ENCODE results near the gene C3orf80.
A peak's percentile ranks its signal among the peaks of the same experiment; 100 is the strongest.
"Not testable (repeated sequence)": the region's sequence is repeated elsewhere in the genome, so short reads cannot be mapped to it uniquely, and the experiment has no call there.

The C3orf80 gene

DNA sequence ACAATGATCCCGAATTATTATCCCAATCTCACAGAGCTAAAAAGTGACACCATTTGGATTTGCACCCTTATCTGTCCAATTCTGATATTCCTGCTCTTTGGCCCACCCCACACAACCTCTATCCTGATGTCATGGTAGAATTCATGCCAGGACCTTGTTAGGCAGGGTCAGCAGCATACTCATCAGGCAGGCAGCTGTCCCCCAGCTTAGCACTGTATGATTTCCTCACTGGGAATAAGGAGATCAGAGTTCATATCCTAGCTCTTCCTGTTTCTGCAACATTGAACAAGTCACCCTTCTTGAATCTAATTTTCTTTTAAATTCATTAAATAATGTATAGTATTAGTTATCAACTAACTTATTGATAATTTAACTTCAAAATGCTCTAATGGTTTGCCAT is 12.0 kb upstream of the C3orf80 start:
- H3K4me1 ChIP-seq (ENCODE audit: control insufficient read depth, insufficient read depth, low read length) = peaks cover 3% of the 10 kb centered on the region; the same call in 1 of the 2 replicates
- H3K9ac ChIP-seq (ENCODE audit: low read length) = no peak overlapping the region
- H3K4me3 ChIP-seq (ENCODE audit: low read depth, low read length) = no peak overlapping the region
- no peaks in the 10 kb centered on the region for H3K27me3 ChIP-seq (ENCODE audit: control insufficient read depth, insufficient read depth, low read length)
- no peak overlapping the region for H3K27ac ChIP-seq (ENCODE audit: low read depth, low read length)
- no peaks in the 10 kb centered on the region for H3K9me3 ChIP-seq (ENCODE audit: control insufficient read depth, insufficient read depth, low read depth, low read length)
- no peaks in the 10 kb centered on the region for H3K36me3 ChIP-seq (ENCODE audit: control insufficient read depth, insufficient read depth, low read length)

DNA sequence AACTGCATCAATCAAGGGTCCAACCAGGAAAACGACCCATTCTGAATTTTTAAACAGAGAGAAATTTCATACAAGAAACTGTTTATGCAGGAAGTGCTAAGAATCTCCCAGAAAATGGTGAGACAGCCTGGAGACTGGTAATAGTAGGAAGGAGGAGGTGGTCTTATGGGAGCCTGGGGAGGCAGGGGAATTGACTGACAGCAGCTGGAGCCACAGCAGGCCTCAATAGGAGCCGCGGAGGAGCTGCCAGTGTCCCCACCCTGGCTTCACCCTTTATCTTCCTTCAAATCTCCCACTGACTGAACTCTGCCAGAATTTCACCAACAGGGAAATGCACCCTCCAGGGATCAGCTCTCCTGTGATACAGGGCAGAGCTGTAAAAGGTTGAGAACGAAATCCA is 7.5 kb upstream of the C3orf80 start:
- Histone ChIP-seq H3K36me3 (ENCODE audit: control insufficient read depth, insufficient read depth, low read length) (no peaks in the 10 kb centered on the region), H3K9ac (ENCODE audit: low read length) (no peak overlapping the region), H3K4me1 (ENCODE audit: control insufficient read depth, insufficient read depth, low read length) (peaks cover 3% of the 10 kb centered on the region; the same call in 1 of the 2 replicates), H3K27ac (ENCODE audit: low read depth, low read length) (no peak overlapping the region), H3K4me3 (ENCODE audit: low read depth, low read length) (no peak overlapping the region), H3K9me3 (ENCODE audit: control insufficient read depth, insufficient read depth, low read depth, low read length) (no peaks in the 10 kb centered on the region), H3K27me3 (ENCODE audit: control insufficient read depth, insufficient read depth, low read length) (peaks cover 21% of the 10 kb centered on the region)

DNA sequence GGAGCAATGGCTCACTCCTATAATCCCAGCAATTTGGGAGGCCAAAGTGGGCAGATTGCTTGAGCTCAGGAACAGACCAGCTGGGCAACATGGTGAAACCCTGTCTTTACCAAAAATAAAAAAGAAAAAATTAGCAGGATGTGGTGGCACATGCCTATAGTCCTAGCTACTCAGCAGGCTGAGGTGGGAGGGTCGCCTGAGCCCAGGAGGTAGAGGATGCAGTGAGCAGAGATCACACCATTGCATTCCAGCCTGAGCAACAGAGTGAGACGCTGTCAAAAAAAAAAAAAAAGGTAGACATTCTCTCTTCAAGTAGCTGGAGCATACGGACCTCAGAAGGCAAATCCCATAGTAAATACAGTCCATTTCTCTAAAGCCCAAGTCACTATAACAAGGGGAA is 7.1 kb upstream of the C3orf80 start:
- H3K4me3 ChIP-seq (ENCODE audit: low read depth, low read length) = no peak overlapping the region
- H3K36me3 ChIP-seq (ENCODE audit: control insufficient read depth, insufficient read depth, low read length) = no peaks in the 10 kb centered on the region
- peaks cover 25% of the 10 kb centered on the region for H3K27me3 ChIP-seq (ENCODE audit: control insufficient read depth, insufficient read depth, low read length)
- peaks cover 3% of the 10 kb centered on the region; the same call in 1 of the 2 replicates for H3K4me1 ChIP-seq (ENCODE audit: control insufficient read depth, insufficient read depth, low read length)
- no peaks in the 10 kb centered on the region for H3K9me3 ChIP-seq (ENCODE audit: control insufficient read depth, insufficient read depth, low read depth, low read length)
- no peak overlapping the region for H3K27ac ChIP-seq (ENCODE audit: low read depth, low read length)
- H3K9ac ChIP-seq (ENCODE audit: low read length) = no peak overlapping the region

DNA sequence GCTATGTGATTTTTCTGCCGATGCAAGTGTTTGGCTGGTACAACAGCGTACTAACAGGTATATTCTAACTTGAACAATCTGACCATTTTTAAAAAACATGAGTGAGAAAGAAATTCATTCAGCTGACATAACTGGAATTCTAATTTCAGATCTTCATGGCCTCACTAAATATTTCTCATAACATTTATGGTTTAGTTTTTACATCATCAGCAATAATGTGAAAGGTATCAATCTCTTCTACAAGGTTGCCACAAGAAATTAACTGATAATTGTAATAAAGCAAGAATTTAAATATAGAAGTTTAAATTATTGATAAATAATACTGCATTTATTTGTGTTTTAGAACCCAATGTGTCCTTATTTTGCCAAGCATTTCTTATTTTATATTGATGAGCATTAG is 5.2 kb upstream of the C3orf80 start:
- no peaks in the 10 kb centered on the region for H3K9me3 ChIP-seq (ENCODE audit: control insufficient read depth, insufficient read depth, low read depth, low read length)
- H3K36me3 ChIP-seq (ENCODE audit: control insufficient read depth, insufficient read depth, low read length) = no peaks in the 10 kb centered on the region
- no peak overlapping the region for H3K4me3 ChIP-seq (ENCODE audit: low read depth, low read length)
- peaks cover 6% of the 10 kb centered on the region; the same call in 1 of the 2 replicates for H3K4me1 ChIP-seq (ENCODE audit: control insufficient read depth, insufficient read depth, low read length)
- H3K27ac ChIP-seq (ENCODE audit: low read depth, low read length) = no peak overlapping the region
- H3K27me3 ChIP-seq (ENCODE audit: control insufficient read depth, insufficient read depth, low read length) = peaks cover 44% of the 10 kb centered on the region
- no peak overlapping the region for H3K9ac ChIP-seq (ENCODE audit: low read length)

DNA sequence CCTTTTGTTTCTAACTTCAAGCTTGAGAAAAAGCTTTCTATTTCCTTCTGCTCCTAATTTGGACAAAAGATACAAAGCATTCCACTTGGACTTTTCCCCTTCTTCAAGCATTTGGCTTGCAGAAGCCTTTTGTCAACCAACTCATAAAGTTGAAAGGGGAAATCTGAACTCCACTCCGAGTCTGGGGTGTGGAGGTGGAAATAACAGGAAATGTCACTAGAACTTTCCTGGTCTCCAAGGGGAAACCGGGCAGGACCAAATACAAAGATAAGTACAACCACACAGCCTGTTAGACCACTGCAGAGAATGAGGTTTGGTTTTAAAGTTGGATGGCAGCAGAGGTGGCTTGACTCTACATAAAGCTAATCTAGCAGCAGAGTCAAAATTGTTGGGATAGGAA is 4.2 kb upstream of the C3orf80 start:
- Histone ChIP-seq H3K27ac (ENCODE audit: low read depth, low read length) (no peak overlapping the region), H3K36me3 (ENCODE audit: control insufficient read depth, insufficient read depth, low read length) (no peaks in the 10 kb centered on the region), H3K4me3 (ENCODE audit: low read depth, low read length) (no peak overlapping the region), H3K9me3 (ENCODE audit: control insufficient read depth, insufficient read depth, low read depth, low read length) (no peaks in the 10 kb centered on the region), H3K9ac (ENCODE audit: low read length) (no peak overlapping the region), H3K4me1 (ENCODE audit: control insufficient read depth, insufficient read depth, low read length) (peaks cover 6% of the 10 kb centered on the region; the same call in 1 of the 2 replicates), H3K27me3 (ENCODE audit: control insufficient read depth, insufficient read depth, low read length) (peaks cover 54% of the 10 kb centered on the region)

- Histone ChIP-seq H3K9ac (ENCODE audit: low read length) (no peak overlapping the region), H3K4me1 (ENCODE audit: control insufficient read depth, insufficient read depth, low read length) (peaks cover 9% of the 10 kb centered on the region), H3K36me3 (ENCODE audit: control insufficient read depth, insufficient read depth, low read length) (no peaks in the 10 kb centered on the region), H3K27me3 (ENCODE audit: control insufficient read depth, insufficient read depth, low read length) (peaks cover 85% of the 10 kb centered on the region), H3K4me3 (ENCODE audit: low read depth, low read length) (peak overlapping the region; percentile 65), H3K27ac (ENCODE audit: low read depth, low read length) (no peak overlapping the region), H3K9me3 (ENCODE audit: control insufficient read depth, insufficient read depth, low read depth, low read length) (no peaks in the 10 kb centered on the region)
Measured at GRCh38 chr3:160224256-160224655, 966 bp upstream of the C3orf80 start.

DNA sequence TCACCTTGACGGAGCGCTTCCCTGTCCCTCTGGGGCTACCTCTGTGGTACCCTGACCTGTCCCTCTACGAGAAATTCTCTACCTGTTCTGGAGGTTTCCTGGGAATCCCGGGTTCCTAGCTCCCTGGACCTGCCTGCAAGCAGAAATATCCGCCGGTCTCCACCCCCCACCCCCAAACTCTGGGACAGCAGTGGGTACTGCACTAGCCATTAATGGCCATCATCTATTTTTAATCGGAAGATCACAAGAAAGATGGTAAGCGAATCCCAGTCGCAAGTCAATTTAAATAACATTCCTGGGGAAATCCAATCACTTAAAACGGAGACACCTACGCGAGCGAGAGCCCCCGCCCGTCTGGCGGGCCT is 429 bp upstream of the C3orf80 start:
- Histone ChIP-seq H3K9ac (ENCODE audit: low read length) (no peak overlapping the region), H3K4me1 (ENCODE audit: control insufficient read depth, insufficient read depth, low read length) (peaks cover 9% of the 10 kb centered on the region), H3K4me3 (ENCODE audit: low read depth, low read length) (peak overlapping the region; percentile 65), H3K27ac (ENCODE audit: low read depth, low read length) (no peak overlapping the region), H3K36me3 (ENCODE audit: control insufficient read depth, insufficient read depth, low read length) (no peaks in the 10 kb centered on the region), H3K9me3 (ENCODE audit: control insufficient read depth, insufficient read depth, low read depth, low read length) (no peaks in the 10 kb centered on the region), H3K27me3 (ENCODE audit: control insufficient read depth, insufficient read depth, low read length) (peaks cover 89% of the 10 kb centered on the region)

DNA sequence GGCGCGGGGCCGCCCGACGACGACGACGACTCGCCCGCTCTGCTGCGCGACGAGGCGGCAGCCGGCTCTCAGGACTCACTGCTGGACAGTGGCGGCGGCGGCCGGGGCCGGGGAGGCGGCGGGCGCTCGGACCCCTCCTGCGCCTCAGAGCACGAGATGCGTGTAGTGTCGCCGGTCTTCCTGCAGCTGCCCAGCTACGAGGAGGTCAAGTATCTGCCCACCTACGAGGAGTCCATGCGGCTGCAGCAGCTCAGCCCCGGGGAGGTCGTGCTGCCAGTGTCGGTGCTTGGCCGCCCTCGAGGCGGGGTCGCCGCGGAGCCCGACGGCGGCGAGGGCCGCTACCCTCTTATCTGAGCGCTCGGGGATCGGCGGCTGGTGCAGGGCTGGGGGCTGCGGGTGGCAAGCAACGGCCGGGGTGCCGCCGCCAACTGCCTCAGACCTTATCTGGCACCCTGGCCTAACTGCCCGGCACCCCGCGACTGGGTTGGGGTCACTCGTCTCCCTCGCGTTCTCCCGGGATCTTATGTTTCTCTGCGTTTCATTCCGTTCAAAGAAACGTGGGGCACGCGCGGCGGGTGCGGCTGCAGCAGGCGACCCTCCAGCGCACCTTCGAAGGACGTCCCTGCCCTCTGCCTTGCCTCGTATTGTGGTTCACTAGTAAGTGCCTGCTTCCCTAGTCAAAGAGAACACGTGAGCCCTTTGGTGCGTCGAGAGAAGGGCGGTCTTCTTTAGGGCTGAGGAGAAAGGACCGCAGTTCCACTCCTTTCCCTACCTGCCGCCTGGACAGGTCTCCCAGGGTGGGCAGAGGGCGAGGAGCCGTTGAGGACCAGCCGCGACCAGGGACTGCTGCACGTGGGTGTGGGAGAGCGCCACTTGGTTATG is 1.0 kb downstream of the C3orf80 start:
- H3K4me1 ChIP-seq (ENCODE audit: control insufficient read depth, insufficient read depth, low read length) = peaks cover 9% of the 10 kb centered on the region
- H3K36me3 ChIP-seq (ENCODE audit: control insufficient read depth, insufficient read depth, low read length) = no peaks in the 10 kb centered on the region
- peak overlapping the region; percentile 65 for H3K4me3 ChIP-seq (ENCODE audit: low read depth, low read length)
- H3K9me3 ChIP-seq (ENCODE audit: control insufficient read depth, insufficient read depth, low read depth, low read length) = no peaks in the 10 kb centered on the region
- H3K9ac ChIP-seq (ENCODE audit: low read length) = no peak overlapping the region
- no peak overlapping the region for H3K27ac ChIP-seq (ENCODE audit: low read depth, low read length)
- H3K27me3 ChIP-seq (ENCODE audit: control insufficient read depth, insufficient read depth, low read length) = peaks cover 87% of the 10 kb centered on the region

GRCh38 chr3:160227419-160227818 is 2.2 kb downstream of the C3orf80 start:
- Histone ChIP-seq H3K27ac (ENCODE audit: low read depth, low read length) (no peak overlapping the region), H3K4me1 (ENCODE audit: control insufficient read depth, insufficient read depth, low read length) (peaks cover 9% of the 10 kb centered on the region), H3K9me3 (ENCODE audit: control insufficient read depth, insufficient read depth, low read depth, low read length) (no peaks in the 10 kb centered on the region), H3K9ac (ENCODE audit: low read length) (no peak overlapping the region), H3K4me3 (ENCODE audit: low read depth, low read length) (no peak overlapping the region), H3K36me3 (ENCODE audit: control insufficient read depth, insufficient read depth, low read length) (no peaks in the 10 kb centered on the region), H3K27me3 (ENCODE audit: control insufficient read depth, insufficient read depth, low read length) (peaks cover 81% of the 10 kb centered on the region)

- Histone ChIP-seq H3K36me3 (ENCODE audit: control insufficient read depth, insufficient read depth, low read length) (no peaks in the 10 kb centered on the region), H3K4me1 (ENCODE audit: control insufficient read depth, insufficient read depth, low read length) (0 out of 2 replicates have a peak, but pooled peaks cover under 1% of the 10 kb centered on the region), H3K9me3 (ENCODE audit: control insufficient read depth, insufficient read depth, low read depth, low read length) (no peaks in the 10 kb centered on the region), H3K9ac (ENCODE audit: low read length) (no peak overlapping the region), H3K27ac (ENCODE audit: low read depth, low read length) (no peak overlapping the region), H3K27me3 (ENCODE audit: control insufficient read depth, insufficient read depth, low read length) (peaks cover 35% of the 10 kb centered on the region), H3K4me3 (ENCODE audit: low read depth, low read length) (no peak overlapping the region)
Measured at GRCh38 chr3:160232014-160232413, 6.8 kb downstream of the C3orf80 start.

DNA sequence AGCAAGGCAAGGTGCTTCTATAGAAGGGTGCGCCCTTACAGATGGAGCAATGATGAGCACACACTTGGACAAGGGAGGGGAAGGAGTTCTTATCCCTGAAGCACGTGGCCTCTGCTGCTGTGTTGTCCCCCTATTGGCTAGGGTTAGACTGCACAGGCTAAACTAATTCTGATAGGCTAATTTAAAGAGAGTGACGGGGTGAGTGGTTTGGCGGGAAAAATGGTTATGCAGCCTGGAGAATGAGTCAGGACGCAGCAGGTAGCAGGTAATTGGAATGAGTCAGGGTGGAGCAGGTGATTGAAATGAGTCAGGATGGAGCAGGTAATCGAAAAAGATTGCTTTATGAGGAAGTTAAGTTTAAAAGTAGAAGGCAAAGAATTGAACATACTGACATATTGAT is 15.5 kb downstream of the C3orf80 start:
- not testable (repeated sequence) for H3K9me3 ChIP-seq (ENCODE audit: control insufficient read depth, insufficient read depth, low read depth, low read length); H3K9ac ChIP-seq (ENCODE audit: low read length); H3K27me3 ChIP-seq (ENCODE audit: control insufficient read depth, insufficient read depth, low read length)

More for the DNA sequence above, 15.5 kb downstream of the C3orf80 start:
- H3K4me3 ChIP-seq (ENCODE audit: low read depth, low read length); H3K27ac ChIP-seq (ENCODE audit: low read depth, low read length); H3K36me3 ChIP-seq (ENCODE audit: control insufficient read depth, insufficient read depth, low read length); H3K4me1 ChIP-seq (ENCODE audit: control insufficient read depth, insufficient read depth, low read length): not testable (repeated sequence)

Data from HUES6 (cell line).